Measurements from ENCODE around the gene LRP2BP. TPM values are rescaled to one million over a fixed set of nuclear protein-coding genes. Genes with fewer than 3 reads are reported as not detected.
A peak's percentile ranks its signal among the peaks of the same experiment; 100 is the strongest.

Gene LRP2BP
- total and polyA plus RNA-seq, 8 donors: 0.47 to 6.4 (median 5.7) TPM

- no peak for TF ChIP-seq CTCF (IDR thresholded peaks at IDR 0.05)
- Histone ChIP-seq H3K4me3 (peak overlapping the region; percentile 59 to 76), H3K27ac (peak overlapping the region; percentile 90 to 97), H3K27me3 (no peaks in the 10 kb centered on the region), H3K4me1 (peaks cover 3 to 23% of the 10 kb centered on the region in 2 donors), H3K9me3 (no peaks in the 10 kb centered on the region), H3K36me3 (no peaks in the 10 kb centered on the region)
- DNase-seq (peak in 1 of 4 donors; percentile 49), ATAC-seq (peak; percentile 40)
- intact Hi-C loops (cut with DNase I): no loop called here
Measured at GRCh38 chr4:185424905-185425646, 29.4 kb upstream of the LRP2BP start.

DNA sequence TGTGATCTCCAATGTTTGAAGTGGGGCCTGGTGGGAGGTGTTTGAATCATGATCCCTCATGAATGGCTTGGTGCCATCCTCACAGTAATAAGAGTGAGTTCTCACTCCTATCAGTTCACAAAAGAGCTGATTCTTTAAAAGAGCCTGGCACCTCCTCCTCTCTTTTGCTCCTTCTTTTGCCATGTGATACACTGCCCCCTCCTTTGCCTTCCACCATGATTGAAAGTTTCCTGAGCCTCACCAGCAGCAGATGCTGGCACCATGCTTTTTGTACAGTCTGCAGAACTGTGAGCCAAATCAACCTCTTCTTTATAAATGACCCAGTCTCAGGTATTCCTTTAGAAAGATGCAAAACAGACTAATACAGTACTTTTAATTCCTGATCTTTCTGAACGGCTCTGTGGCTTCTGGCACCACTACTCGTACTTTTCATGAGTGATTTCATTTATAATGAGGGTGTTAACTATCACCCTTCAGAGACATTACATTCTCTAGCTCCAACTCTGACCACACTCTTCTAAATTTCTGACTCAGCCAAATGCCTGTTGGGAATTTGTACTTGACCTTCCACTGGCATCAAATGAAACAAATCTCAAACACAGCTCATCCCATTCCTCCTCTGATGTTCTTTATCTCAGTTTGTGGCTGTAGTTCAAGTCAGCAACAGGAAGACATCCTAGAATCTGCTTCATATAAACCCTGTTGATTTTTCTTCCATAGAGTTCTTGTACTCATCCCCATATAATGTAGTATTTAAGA is 25.8 kb upstream of the LRP2BP start:
- DNase-seq (peak in 2 of 4 donors; percentile 51 to 60), ATAC-seq (no peak)
- no peak for TF ChIP-seq CTCF (IDR thresholded peaks at IDR 0.05)
- Histone ChIP-seq H3K4me1 (peaks cover 3 to 23% of the 10 kb centered on the region in 2 donors), H3K27me3 (no peaks in the 10 kb centered on the region), H3K4me3 (no peak overlapping the region), H3K27ac (no peak overlapping the region), H3K36me3 (peaks cover 0 to 17% of the 10 kb centered on the region in 2 donors), H3K9me3 (no peaks in the 10 kb centered on the region)
- intact Hi-C loops (cut with DNase I): no loop called here

DNA sequence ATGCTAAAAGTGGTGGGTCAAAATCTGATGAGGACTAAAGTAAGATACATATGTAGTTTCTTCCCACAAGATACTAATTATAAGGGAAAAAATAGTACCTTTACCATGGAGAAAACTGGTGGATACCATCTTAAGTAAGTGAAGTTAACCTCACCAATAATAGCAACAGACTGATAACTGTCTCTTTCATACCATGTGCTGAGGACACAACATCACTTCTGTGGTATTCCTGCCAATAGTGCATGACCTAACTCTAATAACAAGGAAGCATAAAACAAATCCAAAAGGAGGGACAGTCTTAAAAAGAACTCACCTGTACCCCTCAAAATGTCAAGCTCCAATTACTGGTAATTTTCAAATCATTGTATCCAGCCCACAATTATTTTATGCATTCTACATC is 21.2 kb upstream of the LRP2BP start:
- ATAC-seq: no peak

GRCh38 chr4:185412412-185412811 is 16.7 kb upstream of the LRP2BP start:
- TF ChIP-seq CTCF (IDR thresholded peaks at IDR 0.05): no peak
- DNase-seq (no peak), ATAC-seq (peak; percentile 47)
- H3K4me1 ChIP-seq: peaks cover 0 to 4% of the 10 kb centered on the region in 2 donors
- H3K36me3 ChIP-seq: peaks cover 0 to 50% of the 10 kb centered on the region in 2 donors
- H3K4me3 ChIP-seq: no peak overlapping the region
- intact Hi-C loops (cut with DNase I): no loop called here
- no peak overlapping the region for H3K27ac ChIP-seq
- H3K27me3 ChIP-seq: no peaks in the 10 kb centered on the region
- no peaks in the 10 kb centered on the region for H3K9me3 ChIP-seq

More for the DNA sequence above, 21.2 kb upstream of the LRP2BP start:
- Histone ChIP-seq H3K4me1 (peaks cover 0 to 7% of the 10 kb centered on the region in 2 donors), H3K4me3 (no peak overlapping the region), H3K27ac (no peak overlapping the region), H3K27me3 (no peaks in the 10 kb centered on the region), H3K36me3 (peaks cover 0 to 37% of the 10 kb centered on the region in 2 donors), H3K9me3 (no peaks in the 10 kb centered on the region)
- intact Hi-C loops (cut with DNase I): no loop called here
- no peak for TF ChIP-seq CTCF (IDR thresholded peaks at IDR 0.05)
- DNase-seq: no peak

- Histone ChIP-seq H3K9me3 (no peaks in the 10 kb centered on the region), H3K27ac (no peak overlapping the region), H3K36me3 (peaks cover 0 to 45% of the 10 kb centered on the region in 2 donors), H3K4me1 (peaks cover 0 to 4% of the 10 kb centered on the region in 2 donors), H3K4me3 (no peak overlapping the region), H3K27me3 (no peaks in the 10 kb centered on the region)
- DNase-seq: no peak
- ATAC-seq: no peak
- intact Hi-C loops (cut with DNase I): no loop called here
- TF ChIP-seq CTCF (IDR thresholded peaks at IDR 0.05): no peak
Measured at GRCh38 chr4:185411849-185412248, 16.1 kb upstream of the LRP2BP start.

Measured in left lung (tissue), 10 donors.